SK-N-MC (cell line): ENCODE results near the gene LMNA.
A peak's percentile ranks its signal among the peaks of the same experiment; 100 is the strongest.

Experiments used
- DNase-seq: peaks from one replicate; pipeline ENCODE4 v3.0.0-alpha.2; 2011; ENCODE audit warnings: low read depth, low spot score
- H3K27ac ChIP-seq: fragments of 200-600 bp; sonication (generic); 2 replicates; pipeline ENCODE4 v1.5.1; 2016; ENCODE audit warnings: mixed run types
- H3K36me3 ChIP-seq: fragments of 200-600 bp; sonication (generic); 2 replicates; pipeline ENCODE4 v1.6.1; 2017; ENCODE audit warnings: antibody characterized with exemption, low read length, mixed read lengths; ENCODE audit not compliant: insufficient read depth
- H3K4me3 ChIP-seq: fragments of 200-600 bp; sonication (generic); 2 replicates; pipeline ENCODE4 v1.5.1; 2016
- H3K9ac ChIP-seq: fragments of 200-600 bp; sonication (generic); 2 replicates; pipeline ENCODE4 v1.8.0; 2017; ENCODE audit warnings: mixed run types, mixed read lengths; ENCODE audit not compliant: insufficient read length
- H3K9me3 ChIP-seq: fragments of 200-600 bp; sonication (generic); 2 replicates; pipeline ENCODE4 v1.6.1; 2017; ENCODE audit warnings: low read depth, mild to moderate bottlenecking, antibody characterized with exemption, low read length, moderate library complexity, mixed read lengths
- EZH2 ChIP-seq: fragments of 200-600 bp; sonication (generic); IDR thresholded peaks from one replicate; pipeline ENCODE4 v1.6.1; 2017; ENCODE audit warnings: antibody characterized with exemption
- FOXP2 ChIP-seq: optimal IDR thresholded peaks from 2 replicates; pipeline ENCODE3; 2011; ENCODE audit warnings: mild to moderate bottlenecking, moderate library complexity; ENCODE audit not compliant: insufficient read depth; ENCODE audit errors: extremely low read length, control extremely low read depth
- POLR2AphosphoS5 ChIP-seq: IDR thresholded peaks from 2 replicates; pipeline ENCODE4 v1.6.1; 2012; ENCODE audit warnings: mild to moderate bottlenecking, low read depth, low read length, borderline replicate concordance

LMNA gene

DNA sequence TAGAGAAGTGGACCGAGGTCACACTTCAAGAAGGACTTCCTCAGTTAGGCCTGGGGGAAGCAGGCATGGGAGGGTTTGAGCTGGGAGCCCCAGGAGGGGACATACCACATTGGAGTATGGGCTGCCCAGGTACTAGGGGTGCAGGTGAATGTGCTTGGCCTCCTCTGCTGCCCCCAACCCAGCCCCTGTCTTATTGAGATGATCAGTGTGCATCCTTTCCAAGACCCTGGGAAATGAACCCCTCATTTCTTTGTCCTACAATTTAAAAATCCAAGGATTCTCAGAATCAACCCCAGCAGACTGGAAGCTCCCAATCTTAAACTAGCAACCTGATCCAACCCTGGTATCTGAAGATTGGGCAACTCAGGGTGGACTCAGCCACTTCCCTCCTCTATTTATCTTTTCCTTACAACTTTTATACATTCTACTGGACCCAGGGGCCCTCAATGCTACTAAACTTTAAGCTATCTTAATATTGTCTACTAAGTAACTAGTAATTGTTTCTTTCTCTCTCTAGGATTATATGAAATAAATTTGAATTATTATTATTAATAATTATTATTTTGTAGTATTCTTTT lies 41.3 kb upstream of the LMNA start:
- Histone ChIP-seq H3K9ac (peak overlapping the region; percentile 57), H3K4me3 (peak overlapping the region; percentile 51), H3K36me3 (peaks cover 38% of the 10 kb centered on the region), H3K9me3 (no peaks in the 10 kb centered on the region), H3K27ac (peak overlapping the region; percentile 93)
- no peak for DNase-seq
- TF ChIP-seq FOXP2 = no peak
- no peak for TF ChIP-seq EZH2
- no peak; the same call in 1 of the 2 replicates for TF ChIP-seq POLR2AphosphoS5

GRCh38 chr1:156073740-156074139 lies 40.8 kb upstream of the LMNA start:
- peak overlapping the region; percentile 42; the same call in 1 of the 2 replicates for H3K4me3 ChIP-seq
- no peak for TF ChIP-seq EZH2
- no peak for TF ChIP-seq FOXP2
- TF ChIP-seq POLR2AphosphoS5 = no peak
- no peaks in the 10 kb centered on the region for H3K9me3 ChIP-seq
- H3K36me3 ChIP-seq = peaks cover 41% of the 10 kb centered on the region
- H3K9ac ChIP-seq = peak overlapping the region; percentile 45
- H3K27ac ChIP-seq = peak overlapping the region; percentile 93
- DNase-seq = no peak

GRCh38 chr1:156074661-156075060 lies 39.9 kb upstream of the LMNA start:
- Histone ChIP-seq H3K36me3 (peaks cover 46% of the 10 kb centered on the region), H3K4me3 (no peak overlapping the region), H3K27ac (peak overlapping the region; percentile 71), H3K9me3 (no peaks in the 10 kb centered on the region), H3K9ac (peak overlapping the region; percentile 17)
- DNase-seq = no peak
- TF ChIP-seq FOXP2 = no peak
- TF ChIP-seq EZH2 = no peak
- TF ChIP-seq POLR2AphosphoS5 = no peak

- no peak overlapping the region for H3K4me3 ChIP-seq
- H3K9me3 ChIP-seq = no peaks in the 10 kb centered on the region
- H3K9ac ChIP-seq = no peak overlapping the region
- H3K27ac ChIP-seq = peak overlapping the region; percentile 71
- DNase-seq = no peak
- peaks cover 46% of the 10 kb centered on the region for H3K36me3 ChIP-seq
- TF ChIP-seq EZH2 (no peak), FOXP2 (no peak), POLR2AphosphoS5 (no peak)
These were observed 39.3 kb upstream of the LMNA start for GRCh38 chr1:156075162-156075561.

- DNase-seq = no peak
- no peaks in the 10 kb centered on the region for H3K9me3 ChIP-seq
- H3K36me3 ChIP-seq = peaks cover 46% of the 10 kb centered on the region
- no peak for TF ChIP-seq POLR2AphosphoS5
- peak overlapping the region; percentile 32 for H3K9ac ChIP-seq
- H3K27ac ChIP-seq = peak overlapping the region; percentile 71
- no peak overlapping the region; the same call in 1 of the 2 replicates for H3K4me3 ChIP-seq
These were observed 38.7 kb upstream of the LMNA start for GRCh38 chr1:156075775-156076204.

DNA sequence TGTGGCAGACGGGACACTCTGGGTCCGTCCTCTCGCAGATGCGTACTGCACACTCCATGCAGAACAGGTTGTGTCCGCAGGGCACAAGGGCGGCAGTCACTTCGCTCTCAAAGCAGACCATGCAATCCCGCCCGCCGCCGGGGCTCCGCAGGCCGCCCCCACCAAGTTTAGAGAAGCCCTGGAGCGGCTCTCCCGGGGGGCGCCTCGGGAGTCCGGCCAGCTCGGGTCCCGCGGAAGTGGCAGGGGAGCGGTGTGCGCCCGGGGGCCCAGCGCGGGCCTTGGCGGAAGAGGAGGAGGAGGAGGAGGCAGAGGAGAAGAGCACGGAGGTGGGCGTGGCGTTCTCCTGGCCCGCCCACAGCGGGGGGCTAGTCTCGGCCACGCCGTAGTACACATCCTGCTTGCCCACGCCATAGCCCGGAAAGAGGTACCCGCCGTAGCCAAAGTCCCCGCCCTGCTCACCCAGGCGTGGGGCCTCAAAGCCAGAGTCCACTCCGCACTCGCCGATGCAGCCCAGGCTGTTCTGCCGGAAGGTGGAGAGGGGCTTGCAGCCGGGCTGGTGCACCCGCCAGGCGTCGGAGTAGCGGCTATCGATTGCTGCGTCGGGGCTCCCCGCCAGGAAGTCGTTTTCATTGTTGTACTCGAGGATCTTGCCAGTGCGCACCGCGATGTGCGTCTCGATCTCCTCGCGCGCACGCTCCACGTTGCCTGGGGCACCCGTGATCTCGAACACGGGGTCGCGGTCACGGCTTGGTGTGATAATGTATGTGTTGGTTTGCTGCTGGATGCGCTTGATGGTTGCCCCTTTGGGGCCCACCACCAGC lies 37.7 kb upstream of the LMNA start:
- no peak for DNase-seq
- H3K4me3 ChIP-seq = peak overlapping the region; percentile 47
- H3K36me3 ChIP-seq = peaks cover 46% of the 10 kb centered on the region
- H3K9me3 ChIP-seq = no peaks in the 10 kb centered on the region
- H3K9ac ChIP-seq = no peak overlapping the region
- H3K27ac ChIP-seq = peak overlapping the region; percentile 71; the same call in 1 of the 2 replicates
- TF ChIP-seq EZH2 (no peak), POLR2AphosphoS5 (no peak), FOXP2 (no peak)

DNA sequence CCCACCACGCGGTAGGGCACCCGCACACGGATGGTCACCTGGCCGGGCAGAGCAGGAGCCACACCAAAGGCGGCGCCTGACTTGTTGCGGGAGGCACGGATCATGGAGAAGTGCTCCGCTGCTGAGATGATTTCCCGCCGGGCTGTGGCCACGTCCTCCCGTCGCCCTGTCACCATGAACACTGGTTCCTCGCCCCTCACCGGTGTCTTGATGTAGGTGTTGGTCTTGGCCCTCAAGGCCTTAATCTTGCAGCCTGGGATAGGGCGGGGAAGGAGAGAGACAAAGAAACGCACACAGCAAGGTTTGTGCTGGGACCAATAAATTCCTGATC lies 37.1 kb upstream of the LMNA start:
- no peak for DNase-seq
- H3K9ac ChIP-seq = no peak overlapping the region
- no peaks in the 10 kb centered on the region for H3K9me3 ChIP-seq
- peak overlapping the region; percentile 83; the same call in 1 of the 2 replicates for H3K27ac ChIP-seq
- H3K4me3 ChIP-seq = no peak overlapping the region
- TF ChIP-seq EZH2 (no peak), POLR2AphosphoS5 (no peak), FOXP2 (no peak)
- H3K36me3 ChIP-seq = peaks cover 46% of the 10 kb centered on the region

- H3K27ac ChIP-seq = peak overlapping the region; percentile 83
- peaks cover 46% of the 10 kb centered on the region for H3K36me3 ChIP-seq
- DNase-seq = no peak
- no peak for TF ChIP-seq EZH2
- TF ChIP-seq FOXP2 = no peak
- TF ChIP-seq POLR2AphosphoS5 = no peak
- no peaks in the 10 kb centered on the region for H3K9me3 ChIP-seq
- peak overlapping the region; percentile 49 for H3K4me3 ChIP-seq
- no peak overlapping the region for H3K9ac ChIP-seq
These were observed 35.8 kb upstream of the LMNA start for GRCh38 chr1:156078728-156079127.
